G401 (cell line): ENCODE measurements around the gene MAN1B1. TPM values are rescaled to one million over a fixed set of nuclear protein-coding genes. Genes with fewer than 3 reads are reported as not detected.

Experiments used
- DNase-seq: peaks from one replicate; pipeline ENCODE4 v3.0.0-alpha.2; 2015; ENCODE audit warnings: low spot score
- in situ Hi-C: cut with HindIII; loops from 2 replicates; pipeline ENCODE4 v1.10.0; 2016; ENCODE audit warnings: low sequenced_read_pairs, mixed read lengths
- total RNA-seq: library from RNA; depleted of rRNA; stranded (reverse); fragments of >200 nt; shearing (Covaris generic); gene quantifications from 2 replicates; pipeline ENCODE4 v1.2.3, GENCODE V29; 2014; rRNA removed

Gene MAN1B1
- total RNA-seq = 67.0 and 73.9 TPM in 2 replicates

- DNase-seq = peak; percentile 97
- in situ Hi-C loops = no loop called here
Measured at GRCh38 chr9:137086531-137087408, at the start of gene MAN1B1. Gene MAN1B1, plus strand, starts transcription at chr9:137086985. Its CDS starts 15 bp downstream, at chr9:137087000.

GRCh38 chr9:137037035-137037434 lies 49.8 kb upstream of the MAN1B1 start:
- in situ Hi-C loops = loop anchor here (25.0 kb wide), 1 partner anchor 100 kb away; the partner anchor contains the start of genes C8G and FBXW5
- DNase-seq = no peak

GRCh38 chr9:137037483-137037882 lies 49.3 kb upstream of the MAN1B1 start:
- in situ Hi-C loops = loop anchor here (25.0 kb wide), 1 partner anchor 100 kb away; the partner anchor contains the start of genes C8G and FBXW5
- DNase-seq = no peak

GRCh38 chr9:137038916-137039315 lies 47.9 kb upstream of the MAN1B1 start:
- in situ Hi-C loops = loop anchor here (25.0 kb wide), 1 partner anchor 102 kb away; the partner anchor contains the start of genes C8G and FBXW5
- DNase-seq = no peak

GRCh38 chr9:137039611-137040366 lies 47.0 kb upstream of the MAN1B1 start:
- no peak for DNase-seq
- in situ Hi-C loops = loop anchor here (25.0 kb wide), 1 partner anchor 102 kb away; the partner anchor contains the start of genes C8G and FBXW5

GRCh38 chr9:137040568-137040967 lies 46.2 kb upstream of the MAN1B1 start:
- in situ Hi-C loops = loop anchor here (25.0 kb wide), 1 partner anchor 103 kb away; the partner anchor contains the start of genes C8G and FBXW5
- DNase-seq = no peak

GRCh38 chr9:137041124-137041523 lies 45.7 kb upstream of the MAN1B1 start:
- in situ Hi-C loops = loop anchor here (25.0 kb wide), 1 partner anchor 104 kb away; the partner anchor contains the start of genes C8G and FBXW5
- DNase-seq = no peak

- in situ Hi-C loops = loop anchor here (25.0 kb wide), 1 partner anchor 106 kb away; the partner anchor contains the start of genes C8G and FBXW5
Measured at GRCh38 chr9:137042751-137043727, 43.7 kb upstream of the MAN1B1 start.

GRCh38 chr9:137044037-137044436 lies 42.7 kb upstream of the MAN1B1 start:
- no peak for DNase-seq
- in situ Hi-C loops = loop anchor here (25.0 kb wide), 1 partner anchor 107 kb away; the partner anchor contains the start of genes C8G and FBXW5

More at GRCh38 chr9:137042751-137043727, 43.7 kb upstream of the MAN1B1 start:
- DNase-seq = no peak

GRCh38 chr9:137044502-137045177 lies 42.1 kb upstream of the MAN1B1 start:
- DNase-seq = no peak

GRCh38 chr9:137045294-137046087 lies 41.3 kb upstream of the MAN1B1 start:
- in situ Hi-C loops = loop anchor here (25.0 kb wide), 1 partner anchor 108 kb away; the partner anchor contains the start of genes C8G and FBXW5
- peak; percentile 62 for DNase-seq

More at GRCh38 chr9:137044502-137045177, 42.1 kb upstream of the MAN1B1 start:
- in situ Hi-C loops = loop anchor here (25.0 kb wide), 1 partner anchor 107 kb away; the partner anchor contains the start of genes C8G and FBXW5

- peak; percentile 77 for DNase-seq
- in situ Hi-C loops = loop anchor here (25.0 kb wide), 1 partner anchor 109 kb away; the partner anchor contains the start of genes C8G and FBXW5
Measured at GRCh38 chr9:137046088-137046787, 40.5 kb upstream of the MAN1B1 start, which contains the start of gene NPDC1. Gene NPDC1, minus strand, starts transcription at chr9:137046177. Its CDS starts 188 bp downstream, at chr9:137045989.

- in situ Hi-C loops = loop anchor here (25.0 kb wide), 1 partner anchor 112 kb away; the partner anchor contains the start of genes C8G and FBXW5
- peak; percentile 83 for DNase-seq
Measured at GRCh38 chr9:137048655-137049543, 37.9 kb upstream of the MAN1B1 start.

GRCh38 chr9:137049544-137050449 lies 37.0 kb upstream of the MAN1B1 start:
- in situ Hi-C loops = loop anchor here (25.0 kb wide), 1 partner anchor 112 kb away; the partner anchor contains the start of genes C8G and FBXW5
- DNase-seq = peak; percentile 64
